HEK293 (cell line): Measurements from ENCODE around the gene PTPRN2.

ENCODE experiments used
- CTCF ChIA-PET: fragments of 350-600 bp; formaldehyde crosslinking; extraction: SDS; loops from one replicate; lab custom pipeline; 2021; ENCODE audit warnings: antibody characterized with exemption; lab: Yijun Ruan, JAX
- POLR2A ChIA-PET: fragments of 300-600 bp; formaldehyde crosslinking; extraction: SDS; loops from one replicate; lab custom pipeline; 2020; ENCODE audit warnings: antibody characterized with exemption, inconsistent platforms; lab: Yijun Ruan, JAX
- H3K27ac ChIP-seq: fragments of 200-500 bp; sonication (Bioruptor generic); 2 replicates; pipeline ENCODE4 v1.5.1; 2014; ENCODE audit warnings: low read depth, low read length, control low read depth, inconsistent platforms; ENCODE audit errors: extremely low read depth
- H3K36me3 ChIP-seq, 2 experiments: fragments of 200-500 bp in 1 of 2; sonication (Bioruptor generic) in 1 of 2; 1 replicate in 1 of 2; 2 replicates in 1 of 2; pipeline ENCODE4 v1.5.1; 2014 to 2017; ENCODE audit warnings: inconsistent platforms in 2 of 2, low read length in 2 of 2; ENCODE audit not compliant: control insufficient read depth in 2 of 2, insufficient read depth in 1 of 2
- H3K4me1 ChIP-seq: fragments of 200-500 bp; sonication (Bioruptor generic); 2 replicates; pipeline ENCODE4 v1.5.1; 2014; ENCODE audit warnings: mild to moderate bottlenecking, low read length, inconsistent platforms; ENCODE audit not compliant: control insufficient read depth, insufficient read depth
- H3K4me3 ChIP-seq: 2 replicates; pipeline ENCODE4 v1.5.1; 2011; ENCODE audit warnings: low read depth, mild to moderate bottlenecking, control low read depth, low read length, moderate library complexity
- H3K9me3 ChIP-seq: fragments of 200-500 bp; sonication (Bioruptor generic); 2 replicates; pipeline ENCODE4 v1.5.1; 2014; ENCODE audit warnings: low read depth, low read length, inconsistent platforms; ENCODE audit not compliant: control insufficient read depth, insufficient read depth
- GLIS1 ChIP-seq: fragments of 450-650 bp; formaldehyde crosslinking; IDR thresholded peaks from 2 replicates; pipeline ENCODE4 v1.5.1; 2016; ENCODE audit warnings: missing biosample characterization, missing genetic modification characterization
- INSM2 ChIP-seq: fragments of 450-650 bp; formaldehyde crosslinking; IDR thresholded peaks from 2 replicates; pipeline ENCODE4 v1.5.1; 2016; ENCODE audit warnings: missing biosample characterization, missing genetic modification characterization
- KLF1 ChIP-seq: fragments of 450-650 bp; formaldehyde crosslinking; IDR thresholded peaks from 2 replicates; pipeline ENCODE4 v1.5.1; 2016; ENCODE audit warnings: missing biosample characterization, missing genetic modification characterization
- OSR2 ChIP-seq: fragments of 450-650 bp; formaldehyde crosslinking; IDR thresholded peaks from 2 replicates; pipeline ENCODE4 v1.5.1; 2016; ENCODE audit warnings: missing biosample characterization, missing genetic modification characterization
- RBAK ChIP-seq: fragments of 450-650 bp; formaldehyde crosslinking; IDR thresholded peaks from 2 replicates; pipeline ENCODE4 v1.5.1; 2016; ENCODE audit warnings: missing biosample characterization, missing genetic modification characterization
- SCRT2 ChIP-seq: fragments of 450-650 bp; formaldehyde crosslinking; IDR thresholded peaks from 2 replicates; pipeline ENCODE4 v1.5.1; 2016; ENCODE audit warnings: missing biosample characterization, missing genetic modification characterization
- SP3 ChIP-seq: fragments of 450-650 bp; formaldehyde crosslinking; IDR thresholded peaks from 2 replicates; pipeline ENCODE4 v1.5.1; 2016; ENCODE audit warnings: missing biosample characterization, missing genetic modification characterization
- ZEB2 ChIP-seq: fragments of 450-650 bp; formaldehyde crosslinking; IDR thresholded peaks from 2 replicates; pipeline ENCODE4 v1.5.1; 2016; ENCODE audit warnings: missing biosample characterization, missing genetic modification characterization
- ZFP3 ChIP-seq: fragments of 450-650 bp; formaldehyde crosslinking; IDR thresholded peaks from 2 replicates; pipeline ENCODE4 v1.5.1; 2016; ENCODE audit warnings: low read depth, missing biosample characterization, missing genetic modification characterization
- ZNF138 ChIP-seq: fragments of 450-650 bp; formaldehyde crosslinking; IDR thresholded peaks from 2 replicates; pipeline ENCODE4 v1.5.1; 2016; ENCODE audit warnings: missing biosample characterization, missing genetic modification characterization, borderline replicate concordance
- ZNF155 ChIP-seq: fragments of 450-650 bp; formaldehyde crosslinking; IDR thresholded peaks from 2 replicates; pipeline ENCODE4 v1.5.1; 2016; ENCODE audit warnings: missing biosample characterization, missing genetic modification characterization
- ZNF157 ChIP-seq: fragments of 450-650 bp; formaldehyde crosslinking; IDR thresholded peaks from 2 replicates; pipeline ENCODE4 v1.5.1; 2016; ENCODE audit warnings: missing biosample characterization, missing genetic modification characterization
- ZNF23 ChIP-seq: fragments of 450-650 bp; formaldehyde crosslinking; IDR thresholded peaks from 2 replicates; pipeline ENCODE4 v1.5.1; 2016; ENCODE audit warnings: missing biosample characterization, missing genetic modification characterization, borderline replicate concordance
- ZNF354C ChIP-seq: fragments of 450-650 bp; formaldehyde crosslinking; IDR thresholded peaks from 2 replicates; pipeline ENCODE4 v1.5.1; 2016; ENCODE audit warnings: missing biosample characterization, missing genetic modification characterization, low read depth, borderline replicate concordance
- ZNF529 ChIP-seq: fragments of 450-650 bp; formaldehyde crosslinking; IDR thresholded peaks from 2 replicates; pipeline ENCODE4 v1.5.1; 2017; ENCODE audit warnings: missing genetic modification characterization, missing biosample characterization; ENCODE audit not compliant: insufficient replicate concordance
- ZNF785 ChIP-seq: fragments of 450-650 bp; formaldehyde crosslinking; IDR thresholded peaks from 2 replicates; pipeline ENCODE4 v1.5.1; 2016; ENCODE audit warnings: missing biosample characterization, missing genetic modification characterization
- ZSCAN5A ChIP-seq: fragments of 450-650 bp; formaldehyde crosslinking; IDR thresholded peaks from 2 replicates; pipeline ENCODE4 v1.5.1; 2016; ENCODE audit warnings: missing biosample characterization, missing genetic modification characterization
- TF ChIP-seq, protein P1 (sequence below): fragments of 450-650 bp; formaldehyde crosslinking; IDR thresholded peaks from 2 replicates; pipeline ENCODE4 v1.5.1; 2016; ENCODE audit warnings: missing biosample characterization, missing genetic modification characterization
- TF ChIP-seq, protein P2 (sequence below): fragments of 450-650 bp; formaldehyde crosslinking; IDR thresholded peaks from 2 replicates; pipeline ENCODE4 v1.5.1; 2016; ENCODE audit warnings: missing biosample characterization, missing genetic modification characterization

PTPRN2 gene

DNA sequence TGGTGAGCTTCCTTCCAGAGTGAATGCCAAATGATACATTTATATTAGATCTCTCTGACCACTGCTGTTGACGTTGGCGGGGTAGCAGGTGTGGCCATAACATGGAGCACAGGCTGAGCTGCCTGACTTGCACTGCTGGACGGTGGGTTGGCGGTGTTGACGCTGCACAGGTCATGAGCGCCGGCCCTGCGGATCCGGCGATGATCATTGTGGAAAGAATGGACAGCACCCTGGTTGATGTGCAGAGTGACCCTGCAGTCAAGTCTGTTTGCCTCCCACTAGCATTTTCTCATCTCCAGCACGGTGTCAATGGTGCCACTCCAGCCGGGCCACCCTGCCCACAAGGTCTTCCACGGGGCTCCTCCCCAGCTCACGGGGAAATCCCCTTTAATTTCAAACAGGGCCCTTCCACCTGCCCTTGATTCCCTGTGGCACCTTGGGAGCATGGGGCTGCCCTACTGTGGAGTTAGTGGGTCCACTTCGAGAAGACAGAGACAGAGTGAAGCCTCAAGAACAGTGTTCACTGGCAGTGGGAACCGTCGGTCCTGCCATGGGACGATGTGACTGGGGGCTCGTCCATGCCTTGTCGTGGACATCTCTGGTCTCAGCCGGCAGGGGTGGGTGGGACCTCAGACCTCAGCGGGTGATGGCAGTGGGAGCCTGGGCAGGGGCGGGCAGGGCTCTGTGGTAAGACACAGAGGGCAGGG, 613.5 kb downstream of the PTPRN2 start (continued):
- TF ChIP-seq, protein P1, sequence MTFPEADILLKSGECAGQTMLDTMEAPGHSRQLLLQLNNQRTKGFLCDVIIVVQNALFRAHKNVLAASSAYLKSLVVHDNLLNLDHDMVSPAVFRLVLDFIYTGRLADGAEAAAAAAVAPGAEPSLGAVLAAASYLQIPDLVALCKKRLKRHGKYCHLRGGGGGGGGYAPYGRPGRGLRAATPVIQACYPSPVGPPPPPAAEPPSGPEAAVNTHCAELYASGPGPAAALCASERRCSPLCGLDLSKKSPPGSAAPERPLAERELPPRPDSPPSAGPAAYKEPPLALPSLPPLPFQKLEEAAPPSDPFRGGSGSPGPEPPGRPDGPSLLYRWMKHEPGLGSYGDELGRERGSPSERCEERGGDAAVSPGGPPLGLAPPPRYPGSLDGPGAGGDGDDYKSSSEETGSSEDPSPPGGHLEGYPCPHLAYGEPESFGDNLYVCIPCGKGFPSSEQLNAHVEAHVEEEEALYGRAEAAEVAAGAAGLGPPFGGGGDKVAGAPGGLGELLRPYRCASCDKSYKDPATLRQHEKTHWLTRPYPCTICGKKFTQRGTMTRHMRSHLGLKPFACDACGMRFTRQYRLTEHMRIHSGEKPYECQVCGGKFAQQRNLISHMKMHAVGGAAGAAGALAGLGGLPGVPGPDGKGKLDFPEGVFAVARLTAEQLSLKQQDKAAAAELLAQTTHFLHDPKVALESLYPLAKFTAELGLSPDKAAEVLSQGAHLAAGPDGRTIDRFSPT (tag by site-specific recombination): no peak
- TF ChIP-seq, protein P2, sequence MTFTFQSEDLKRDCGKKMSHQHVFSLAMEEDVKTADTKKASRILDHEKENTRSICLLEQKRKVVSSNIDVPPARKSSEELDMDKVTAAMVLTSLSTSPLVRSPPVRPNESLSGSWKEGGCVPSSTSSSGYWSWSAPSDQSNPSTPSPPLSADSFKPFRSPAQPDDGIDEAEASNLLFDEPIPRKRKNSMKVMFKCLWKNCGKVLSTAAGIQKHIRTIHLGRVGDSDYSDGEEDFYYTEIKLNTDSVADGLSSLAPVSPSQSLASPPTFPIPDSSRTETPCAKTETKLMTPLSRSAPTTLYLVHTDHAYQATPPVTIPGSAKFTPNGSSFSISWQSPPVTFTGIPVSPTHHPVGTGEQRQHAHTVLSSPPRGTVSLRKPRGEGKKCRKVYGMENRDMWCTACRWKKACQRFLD (tag by site-specific recombination): no peak
- no peak for TF ChIP-seq ZEB2 (tag by site-specific recombination)
- TF ChIP-seq, all 188 proteins: peak for 2

DNA sequence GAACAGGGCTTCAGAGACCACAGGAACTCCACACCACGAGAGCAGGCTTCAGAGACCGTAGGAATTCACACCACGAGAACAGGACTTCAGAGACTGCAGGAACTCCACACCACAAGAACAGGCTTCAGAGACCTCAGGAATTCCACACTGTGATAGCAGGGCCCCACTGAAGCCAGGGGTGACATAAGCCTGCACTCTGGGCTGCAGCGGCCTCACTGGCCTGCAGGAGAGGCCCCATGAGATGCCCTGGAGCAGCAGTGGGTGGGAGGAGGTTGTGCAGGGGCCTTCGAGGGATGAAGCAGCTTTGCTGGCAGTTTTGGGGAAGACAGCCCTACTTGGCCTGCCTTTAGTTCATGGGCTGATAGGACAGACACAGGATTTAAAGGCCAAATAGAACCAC, 614.7 kb downstream of the PTPRN2 start:
- TF ChIP-seq OSR2: no peak
- no peak for TF ChIP-seq ZSCAN5A (tag by site-specific recombination)
- TF ChIP-seq ZNF529 (tag by site-specific recombination): no peak
- Histone ChIP-seq H3K36me3 (no peaks in the 10 kb centered on the region), H3K9me3 (no peaks in the 10 kb centered on the region), H3K4me1 (no peaks in the 10 kb centered on the region), H3K4me3 (no peak overlapping the region), H3K27ac (no peak overlapping the region)
- ChIA-PET CTCF (no interaction called here), POLR2A (no interaction called here)

DNA sequence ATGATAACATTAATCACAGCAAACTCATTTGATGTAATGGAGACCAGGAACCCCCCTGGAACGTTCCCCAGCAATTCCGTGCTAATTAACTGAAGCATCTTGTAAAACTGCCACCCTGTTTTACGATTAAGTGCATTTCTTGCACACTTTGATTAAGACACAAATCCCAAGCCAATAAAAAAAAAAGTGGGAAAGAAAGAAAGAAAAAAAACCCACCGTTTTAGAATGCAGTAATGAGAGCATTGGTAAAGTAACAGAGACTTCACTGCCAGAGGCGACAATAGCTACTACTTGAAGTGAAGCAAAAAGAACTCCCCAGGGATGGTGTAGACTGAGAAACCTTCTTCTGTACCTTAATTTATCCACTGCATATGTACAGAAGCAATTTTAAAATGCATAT, 616.1 kb downstream of the PTPRN2 start:
- no peak overlapping the region for H3K27ac ChIP-seq
- no peak for TF ChIP-seq ZNF354C (tag by site-specific recombination)
- TF ChIP-seq KLF1 (tag by site-specific recombination): no peak
- TF ChIP-seq ZNF23: no peak
- TF ChIP-seq INSM2 (tag by site-specific recombination): no peak
- no peak for TF ChIP-seq RBAK (tag by site-specific recombination)
- TF ChIP-seq SCRT2: no peak
- no peak for TF ChIP-seq ZFP3
- no peak for TF ChIP-seq SP3
- no peak for TF ChIP-seq GLIS1
- TF ChIP-seq ZNF785: no peak
- TF ChIP-seq ZNF138 (tag by site-specific recombination): no peak
- TF ChIP-seq ZNF157: no peak
- no peak for TF ChIP-seq ZNF155 (tag by site-specific recombination)
- H3K36me3 ChIP-seq: no peaks in the 10 kb centered on the region
- ChIA-PET POLR2A (no interaction called here), CTCF (interaction anchor here (0.7 kb wide), 1 partner anchor 1347 kb away, joined by 3 read pairs; no protein-coding TSS in a partner anchor)
- no peaks in the 10 kb centered on the region for H3K4me1 ChIP-seq
- no peak overlapping the region for H3K4me3 ChIP-seq
- no peaks in the 10 kb centered on the region for H3K9me3 ChIP-seq
